Endothelial cell of umbilical vein (primary cell): ENCODE measurements around the gene TAF1L. TPM values are rescaled to one million over a fixed set of nuclear protein-coding genes. Genes with fewer than 3 reads are reported as not detected.

Experiments
- BruUV-seq: library from RNA; stranded (reverse); fragments of 400-500 nt; replicated peaks from 2 replicates; lab custom pipeline; 2021; lab: Mats Ljungman, UMichigan
- CTCF ChIA-PET: fragments of 300-600, 350-600 bp; sonication (Branson Sonifier 250); formaldehyde crosslinking; loops from one replicate; lab custom pipeline; 2021; ENCODE audit warnings: antibody characterized with exemption, inconsistent platforms; lab: Charles Lee
- POLR2A ChIA-PET: fragments of 300-600, 350-600 bp; sonication (Branson Sonifier 250); formaldehyde crosslinking; loops from one replicate; lab custom pipeline; 2021; ENCODE audit warnings: antibody characterized with exemption, inconsistent platforms; lab: Charles Lee
- DNase-seq: peaks from one replicate; pipeline ENCODE4 v3.0.0-alpha.2; 2011; ENCODE audit warnings: low read depth, low spot score
- FAIRE-seq: peaks from 2 replicates; lab custom pipeline; 2011; peaks lifted over from hg19 to GRCh38; lab: Jason Lieb, UNC
- H2AFZ ChIP-seq: 2 replicates; pipeline ENCODE4 v1.6.0; 2012; ENCODE audit warnings: low read depth, low read length, control low read depth, inconsistent platforms
- H3K27ac ChIP-seq: 2 replicates; pipeline ENCODE4 v1.5.1; 2011; ENCODE audit warnings: low read depth, mild to moderate bottlenecking, control low read depth, low read length, moderate library complexity; ENCODE audit not compliant: insufficient read depth
- H3K27me3 ChIP-seq, 2 experiments: 2 replicates each; pipeline versions ENCODE4 v1.6.0 to v1.6.1; 2011; ENCODE audit warnings: low read length in 2 of 2, mixed read lengths in 1 of 2; ENCODE audit not compliant: control insufficient read depth in 2 of 2, insufficient read depth in 2 of 2
- H3K36me3 ChIP-seq, 2 experiments: 2 replicates in 1 of 2; 3 replicates in 1 of 2; pipeline ENCODE4 v1.5.1; 2011; ENCODE audit warnings: low read length in 2 of 2, mild to moderate bottlenecking in 1 of 2, moderate library complexity in 1 of 2; ENCODE audit not compliant: control insufficient read depth in 2 of 2, insufficient read depth in 2 of 2; ENCODE audit errors: extremely low read depth in 1 of 2
- H3K4me1 ChIP-seq: 3 replicates; pipeline ENCODE4 v1.5.1; 2011; ENCODE audit warnings: mild to moderate bottlenecking, low read length; ENCODE audit not compliant: control insufficient read depth, insufficient read depth; ENCODE audit errors: extremely low read depth
- H3K4me2 ChIP-seq: 2 replicates; pipeline ENCODE4 v1.6.1; 2011; ENCODE audit warnings: low read length, control low read depth, mixed read lengths; ENCODE audit not compliant: insufficient read depth
- H3K4me3 ChIP-seq, 3 experiments: fragments of 200-600 bp in 1 of 3; sonication (generic), shearing (Covaris generic) in 1 of 3; replicated peaks in 1 of 3; 2 replicates each; pipeline ENCODE4 v1.5.1; 2011 to 2016; ENCODE audit warnings: control low read depth in 3 of 3, low read length in 3 of 3, mild to moderate bottlenecking in 2 of 3, inconsistent platforms in 1 of 3, low read depth in 1 of 3, moderate library complexity in 1 of 3; ENCODE audit not compliant: insufficient read depth in 1 of 3
- H3K79me2 ChIP-seq: 2 replicates; pipeline ENCODE4 v1.6.0; 2012; ENCODE audit warnings: low read length, inconsistent platforms; ENCODE audit not compliant: control insufficient read depth, insufficient read depth
- H3K9ac ChIP-seq: replicated peaks from 2 replicates; pipeline ENCODE3; 2011; ENCODE audit warnings: low read length, control low read depth; ENCODE audit not compliant: insufficient read depth; ENCODE audit errors: extremely low read depth
- H3K9me1 ChIP-seq: replicated peaks from 3 replicates; pipeline ENCODE4 v1.6.0; 2011; ENCODE audit warnings: mild to moderate bottlenecking, low read length; ENCODE audit not compliant: control insufficient read depth, insufficient read depth; ENCODE audit errors: extremely low read depth
- H3K9me3 ChIP-seq: replicated peaks from 2 replicates; pipeline ENCODE4 v1.5.1; 2012; ENCODE audit warnings: low read length, inconsistent platforms; ENCODE audit not compliant: control insufficient read depth, insufficient read depth
- H4K20me1 ChIP-seq: replicated peaks from 2 replicates; pipeline ENCODE3; 2011; ENCODE audit warnings: mild to moderate bottlenecking, low read length; ENCODE audit not compliant: control insufficient read depth, insufficient read depth; ENCODE audit errors: extremely low read depth
- CTCF ChIP-seq, 2 donors: IDR thresholded peaks; 1 replicate in 1 of 2; 2 replicates in 1 of 2; pipeline ENCODE4 v1.5.1; 2011; ENCODE audit warnings: low read length in 2 of 2, mild to moderate bottlenecking in 2 of 2, moderate library complexity in 2 of 2, control low read depth in 1 of 2, inconsistent platforms in 1 of 2, low read depth in 1 of 2; ENCODE audit not compliant: insufficient read depth in 1 of 2; ENCODE audit errors: extremely low read depth in 1 of 2
- EZH2 ChIP-seq: IDR thresholded peaks from 2 replicates; pipeline ENCODE4 v1.6.1; 2012; ENCODE audit warnings: borderline replicate concordance, low read depth, mild to moderate bottlenecking, moderate library complexity, low read length, inconsistent platforms; ENCODE audit not compliant: severe bottlenecking
- FOS ChIP-seq: IDR thresholded peaks from 2 replicates; pipeline ENCODE4 v1.6.1; 2011; ENCODE audit warnings: mild to moderate bottlenecking, low read length, moderate library complexity, borderline replicate concordance; ENCODE audit not compliant: insufficient read depth
- GATA2 ChIP-seq: IDR thresholded peaks from 2 replicates; pipeline ENCODE4 v1.7.0; 2011; ENCODE audit warnings: low read depth, mild to moderate bottlenecking, moderate library complexity, mixed read lengths, low read length; ENCODE audit not compliant: insufficient read length, insufficient read depth
- JUN ChIP-seq: IDR thresholded peaks from 2 replicates; pipeline ENCODE4 v1.6.1; 2011; ENCODE audit warnings: borderline replicate concordance, low read depth; ENCODE audit not compliant: insufficient read length, insufficient read depth
- MYC ChIP-seq: IDR thresholded peaks from one replicate; pipeline ENCODE4 v1.6.1; 2011; ENCODE audit warnings: mild to moderate bottlenecking, low read depth, low read length
- POLR2A ChIP-seq: IDR thresholded peaks from 2 replicates; pipeline ENCODE4 v1.6.1; 2012; ENCODE audit warnings: low read depth, mild to moderate bottlenecking, control low read depth, low read length
- POLR2AphosphoS5 ChIP-seq: IDR thresholded peaks from 2 replicates; pipeline ENCODE4 v1.6.1; 2012; ENCODE audit warnings: low read depth, mild to moderate bottlenecking, control low read depth, low read length, moderate library complexity; ENCODE audit not compliant: insufficient read depth
- dilution Hi-C: fragments of 300-500 bp; cut with MboI; formaldehyde crosslinking; loops from one replicate; pipeline ENCODE4 v1.15.0; 2019; ENCODE audit warnings: low sequenced_read_pairs; ENCODE audit not compliant: extremely low pct_ligation_motif_present
- intact Hi-C: fragments of 100-400 bp; cut with micrococcal nuclease; formaldehyde crosslinking; loops from one replicate; pipeline ENCODE4 v1.10.0; 2022
- polyA plus RNA-seq, 4 experiments: library from polyadenylated mRNA; depleted of rRNA in 3 of 4; stranded (reverse) in 3 of 4; unstranded in 1 of 4; fragments of >200 nt; gene quantifications; 2 replicates each; pipeline versions ENCODE4 v1.2.1 to v1.2.3, GENCODE V29; 2011 to 2012; ENCODE audit warnings: missing spikeins in 1 of 4
- total RNA-seq: library from RNA; stranded (reverse); gene quantifications from 2 replicates; pipeline ENCODE4 v1.2.3, GENCODE V29; 2021
- TF ChIP-seq, protein P1 (sequence below): IDR thresholded peaks from 2 replicates; pipeline ENCODE4 v1.6.1; 2011; ENCODE audit not compliant: insufficient read depth, insufficient read length

TAF1L gene
- total and polyA plus RNA-seq, 2 donors (not counting 3 experiments of a cell fraction or from before 2014, with no cell fraction given) = not detected

GRCh38 chr9:32672469-32672868 lies 37.0 kb upstream of the TAF1L start:
- FAIRE-seq = no peak

GRCh38 chr9:32671333-32671732 lies 35.9 kb upstream of the TAF1L start:
- no peak for TF ChIP-seq EZH2
- no peak for TF ChIP-seq GATA2
- no peak for TF ChIP-seq MYC
- no peak for TF ChIP-seq POLR2A
- no peak for TF ChIP-seq JUN
- no peak for TF ChIP-seq CTCF (IDR thresholded peaks at IDR 0.05; ENCODE audit: extremely low read depth in 1 of 2, insufficient read depth in 1 of 2, low read depth in 1 of 2, low read length in 2 of 2)
- TF ChIP-seq FOS = no peak
- TF ChIP-seq, protein P1, sequence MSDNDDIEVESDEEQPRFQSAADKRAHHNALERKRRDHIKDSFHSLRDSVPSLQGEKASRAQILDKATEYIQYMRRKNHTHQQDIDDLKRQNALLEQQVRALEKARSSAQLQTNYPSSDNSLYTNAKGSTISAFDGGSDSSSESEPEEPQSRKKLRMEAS = no peak
- no peak for TF ChIP-seq POLR2AphosphoS5
- Histone ChIP-seq H3K4me2 (no peak overlapping the region), H3K4me1 (no peaks in the 10 kb centered on the region), H3K79me2 (no peaks in the 10 kb centered on the region), H3K9ac (no peak overlapping the region), H3K4me3 (no peak overlapping the region), H3K9me3 (no peaks in the 10 kb centered on the region), H3K36me3 (no peaks in the 10 kb centered on the region), H3K27me3 (no peaks in the 10 kb centered on the region), H3K27ac (no peak overlapping the region), H4K20me1 (no peaks in the 10 kb centered on the region), H3K9me1 (no peaks in the 10 kb centered on the region), H2AFZ (no peak overlapping the region)
- dilution Hi-C loops (no loop called here), intact Hi-C loops (no loop called here)
- POLR2A ChIA-PET = no interaction called here
- DNase-seq = no peak
- no peak for FAIRE-seq
- CTCF ChIA-PET = no interaction called here
- no TSS peak for BruUV-seq

More at GRCh38 chr9:32672469-32672868, 37.0 kb upstream of the TAF1L start:
- intact Hi-C loops = no loop called here
- Histone ChIP-seq H3K4me1 (no peaks in the 10 kb centered on the region), H3K9ac (no peak overlapping the region), H3K79me2 (no peaks in the 10 kb centered on the region), H3K27me3 (no peaks in the 10 kb centered on the region), H3K27ac (no peak overlapping the region), H4K20me1 (no peaks in the 10 kb centered on the region), H3K4me3 (no peak overlapping the region), H3K9me1 (no peaks in the 10 kb centered on the region), H3K36me3 (no peaks in the 10 kb centered on the region), H2AFZ (no peak overlapping the region), H3K4me2 (no peak overlapping the region), H3K9me3 (no peaks in the 10 kb centered on the region)
- CTCF ChIA-PET = no interaction called here
- no TSS peak for BruUV-seq
- POLR2A ChIA-PET = no interaction called here
- dilution Hi-C loops = no loop called here
- peak; percentile 29 for DNase-seq
- TF ChIP-seq FOS (no peak), JUN (no peak), MYC (no peak)
